ENCODE data around the gene CD2AP. TPM values are rescaled to one million over a fixed set of nuclear protein-coding genes. Genes with fewer than 3 reads are reported as not detected.

CD2AP gene
- total and polyA plus RNA-seq, 3 donors from 2014 or later = 10.4 to 35.7 (median 33.5) TPM

DNA sequence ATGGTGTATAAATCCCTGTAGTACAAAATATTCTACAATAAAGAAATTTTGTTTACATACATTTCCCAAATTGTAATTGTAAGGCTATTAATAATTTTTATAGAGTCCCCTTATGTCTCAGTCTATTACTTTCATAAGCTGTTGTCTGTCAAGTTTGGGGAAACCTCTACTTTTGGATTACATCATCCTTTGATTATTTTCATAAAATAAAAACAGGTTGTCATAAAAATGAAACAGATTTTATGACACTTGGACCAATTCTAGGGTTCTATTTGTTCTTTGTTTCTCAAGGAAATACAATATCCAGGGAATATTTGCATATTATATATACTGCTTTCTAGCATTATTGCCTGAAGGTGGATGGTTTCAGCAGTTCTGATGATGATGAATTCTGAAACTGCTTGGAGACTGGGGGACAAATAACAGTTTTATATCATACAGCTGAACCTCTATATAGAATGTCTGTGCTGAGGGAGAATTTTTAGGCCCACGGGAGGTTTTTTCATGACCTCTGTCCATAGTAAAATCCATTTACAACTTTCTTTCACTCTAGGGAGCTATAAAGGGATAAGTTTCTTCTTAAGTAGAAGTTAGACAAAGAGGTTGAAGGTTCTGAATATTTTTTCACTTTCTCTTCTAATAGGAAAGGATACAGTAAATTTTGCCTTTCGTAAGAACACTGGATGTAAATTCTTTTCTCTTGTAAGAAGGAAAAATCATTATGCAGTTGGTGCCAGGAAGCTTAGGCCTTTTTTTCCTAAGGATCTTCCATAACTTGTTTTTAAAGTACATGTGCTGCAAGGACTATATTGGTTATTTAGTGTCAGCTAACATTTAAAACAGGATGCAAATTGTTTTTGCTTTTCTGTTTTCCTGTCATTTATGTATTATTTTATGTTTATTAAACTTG lies 58.0 kb downstream of the CD2AP start:
- H3K36me3 ChIP-seq (ENCODE audit: low read depth, missing control alignments) = no peaks in the 10 kb centered on the region
- no peak for DNase-seq
- intact Hi-C loops (cut with DNase I; ENCODE audit: low total_unique reads) = no loop called here
- H3K4me3 ChIP-seq = no peak overlapping the region
- 38 to 41% methylated on average over 2 of the region's 2 CpGs for WGBS, 2 donors
- no peaks in the 10 kb centered on the region for H3K4me1 ChIP-seq
- no peak overlapping the region for H3K27ac ChIP-seq
- TF ChIP-seq POLR2A (IDR thresholded peaks at IDR 0.05) = no peak
- TF ChIP-seq, protein P1, sequence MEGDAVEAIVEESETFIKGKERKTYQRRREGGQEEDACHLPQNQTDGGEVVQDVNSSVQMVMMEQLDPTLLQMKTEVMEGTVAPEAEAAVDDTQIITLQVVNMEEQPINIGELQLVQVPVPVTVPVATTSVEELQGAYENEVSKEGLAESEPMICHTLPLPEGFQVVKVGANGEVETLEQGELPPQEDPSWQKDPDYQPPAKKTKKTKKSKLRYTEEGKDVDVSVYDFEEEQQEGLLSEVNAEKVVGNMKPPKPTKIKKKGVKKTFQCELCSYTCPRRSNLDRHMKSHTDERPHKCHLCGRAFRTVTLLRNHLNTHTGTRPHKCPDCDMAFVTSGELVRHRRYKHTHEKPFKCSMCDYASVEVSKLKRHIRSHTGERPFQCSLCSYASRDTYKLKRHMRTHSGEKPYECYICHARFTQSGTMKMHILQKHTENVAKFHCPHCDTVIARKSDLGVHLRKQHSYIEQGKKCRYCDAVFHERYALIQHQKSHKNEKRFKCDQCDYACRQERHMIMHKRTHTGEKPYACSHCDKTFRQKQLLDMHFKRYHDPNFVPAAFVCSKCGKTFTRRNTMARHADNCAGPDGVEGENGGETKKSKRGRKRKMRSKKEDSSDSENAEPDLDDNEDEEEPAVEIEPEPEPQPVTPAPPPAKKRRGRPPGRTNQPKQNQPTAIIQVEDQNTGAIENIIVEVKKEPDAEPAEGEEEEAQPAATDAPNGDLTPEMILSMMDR (IDR thresholded peaks at IDR 0.05) = no peak
- H3K27me3 ChIP-seq = no peaks in the 10 kb centered on the region
- H3K9me3 ChIP-seq = no peaks in the 10 kb centered on the region

DNA sequence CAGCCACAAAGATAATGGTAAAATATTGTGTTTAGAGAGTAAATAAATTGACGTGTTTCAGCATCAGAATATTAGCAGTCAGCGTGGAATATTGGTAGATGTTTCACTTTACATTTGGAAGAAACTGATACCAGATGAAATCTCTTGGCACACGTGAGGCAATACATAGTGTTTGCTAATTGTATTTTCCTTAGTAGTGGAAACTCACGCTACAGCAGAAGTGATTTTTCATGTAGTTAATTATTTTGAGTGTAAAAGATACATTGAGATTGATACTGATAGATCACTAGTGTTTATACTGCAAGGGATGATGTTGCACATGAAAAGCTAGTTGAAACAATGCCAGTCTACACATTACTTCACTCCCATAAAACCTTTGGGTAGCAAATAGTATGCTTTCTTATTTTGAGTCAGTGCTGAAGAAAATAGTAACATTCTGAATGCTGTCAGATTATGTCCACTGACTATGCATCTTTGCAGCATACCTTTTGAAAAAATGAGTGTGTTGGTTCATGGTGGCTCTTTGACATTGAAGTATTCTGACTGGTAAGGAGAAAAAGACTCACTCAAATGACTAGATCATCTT lies 59.3 kb downstream of the CD2AP start:
- no peak for DNase-seq
- Histone ChIP-seq H3K36me3 (ENCODE audit: low read depth, missing control alignments) (no peaks in the 10 kb centered on the region), H3K27ac (no peak overlapping the region), H3K27me3 (no peaks in the 10 kb centered on the region), H3K4me3 (no peak overlapping the region), H3K4me1 (no peaks in the 10 kb centered on the region), H3K9me3 (no peaks in the 10 kb centered on the region)
- intact Hi-C loops (cut with DNase I; ENCODE audit: low total_unique reads) = no loop called here
- TF ChIP-seq, protein P1 (IDR thresholded peaks at IDR 0.05) = no peak
- TF ChIP-seq POLR2A (IDR thresholded peaks at IDR 0.05) = no peak
- 88 to 89% methylated on average over 4 of the region's 4 CpGs for WGBS, 2 donors

DNA sequence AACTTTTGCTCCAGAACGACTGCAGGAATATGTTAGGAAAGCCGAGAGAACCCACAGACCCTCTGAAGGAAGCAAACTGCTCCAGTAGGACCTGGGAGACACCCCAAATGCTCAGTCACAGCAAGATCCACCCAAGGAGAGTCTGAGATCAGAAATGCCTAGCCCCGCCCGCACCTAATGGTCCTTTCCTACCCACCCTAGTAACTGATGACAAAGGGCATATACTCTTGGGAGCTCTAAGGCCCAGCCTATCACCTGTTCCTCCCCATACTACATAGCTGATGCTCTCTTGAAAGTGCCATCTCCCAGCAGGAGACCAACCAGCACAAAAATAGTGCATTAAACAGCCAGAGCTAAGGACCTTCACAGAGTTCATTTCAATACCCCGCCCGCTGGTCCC lies 67.6 kb downstream of the CD2AP start:
- 98% methylated on average over 6 of the region's 6 CpGs for WGBS, 2 donors
- DNase-seq = no peak
- intact Hi-C loops (cut with DNase I; ENCODE audit: low total_unique reads) = no loop called here
- no peaks in the 10 kb centered on the region for H3K9me3 ChIP-seq
- H3K27me3 ChIP-seq = no peaks in the 10 kb centered on the region
- TF ChIP-seq, protein P1 (IDR thresholded peaks at IDR 0.05) = no peak
- no peak for TF ChIP-seq POLR2A (IDR thresholded peaks at IDR 0.05)
- H3K27ac ChIP-seq = no peak overlapping the region
- H3K4me3 ChIP-seq = no peak overlapping the region
- no peaks in the 10 kb centered on the region for H3K4me1 ChIP-seq
- H3K36me3 ChIP-seq (ENCODE audit: low read depth, missing control alignments) = no peaks in the 10 kb centered on the region

DNA sequence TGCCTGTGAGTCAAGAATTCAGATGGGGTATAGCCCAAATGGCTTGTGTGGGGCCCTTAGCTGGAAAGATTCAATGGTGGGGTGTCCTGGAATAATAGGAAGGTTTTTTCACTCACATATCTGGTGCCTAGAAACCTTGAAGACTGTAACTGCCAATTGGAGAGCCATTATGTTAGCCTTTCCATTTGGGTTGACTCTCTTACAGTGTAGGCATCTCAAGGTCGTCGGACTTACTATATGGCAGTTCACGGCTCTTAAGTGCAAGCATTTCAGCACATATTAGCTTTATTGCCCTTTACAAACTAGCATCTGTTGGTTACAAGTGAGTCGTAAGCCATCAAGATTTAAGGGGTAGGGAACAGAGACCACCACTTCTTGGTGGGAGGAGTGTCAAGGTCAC lies 74.1 kb downstream of the CD2AP start:
- Histone ChIP-seq H3K27me3 (no peaks in the 10 kb centered on the region), H3K4me3 (no peak overlapping the region), H3K4me1 (no peaks in the 10 kb centered on the region), H3K27ac (no peak overlapping the region), H3K36me3 (ENCODE audit: low read depth, missing control alignments) (no peaks in the 10 kb centered on the region), H3K9me3 (no peaks in the 10 kb centered on the region)
- intact Hi-C loops (cut with DNase I; ENCODE audit: low total_unique reads) = no loop called here
- no peak for DNase-seq
- 86 to 92% methylated on average over 4 of the region's 4 CpGs for WGBS, 2 donors
- no peak for TF ChIP-seq POLR2A (IDR thresholded peaks at IDR 0.05)
- TF ChIP-seq, protein P1 (IDR thresholded peaks at IDR 0.05) = no peak
